Measurements from ENCODE around the gene USP32.

GRCh38 chr17:60260540-60260939 is 131.4 kb downstream of the USP32 start:
- TF ChIP-seq EZH2 (IDR thresholded peaks at IDR 0.05; ENCODE audit: low read length) = no peak
- TF ChIP-seq CTCF (optimal IDR thresholded peaks at IDR 0.05 in 1 of 3, IDR thresholded peaks at IDR 0.05 in 1 of 3, conservative IDR thresholded peaks at IDR 0.05 in 1 of 3; ENCODE audit: extremely low read depth in 1 of 3, insufficient read depth in 2 of 3, low read length in 3 of 3) = no peak
